ENCODE data around the gene TMEM52.

- TF ChIP-seq CTCF (IDR thresholded peaks at IDR 0.05; ENCODE audit: borderline replicate concordance, extremely low read depth, low read length, poor library complexity, severe bottlenecking) (no peak), EZH2 (IDR thresholded peaks at IDR 0.05; ENCODE audit: borderline replicate concordance, low read depth, low read length, severe bottlenecking) (no peak)
Observed at GRCh38 chr1:1910033-1910465, 9.0 kb downstream of the TMEM52 start.

Measured in DND-41 (cell line).